ENCODE measurements around the gene STK17B. TPM values are rescaled to one million over a fixed set of nuclear protein-coding genes. Genes with fewer than 3 reads are reported as not detected.

Gene STK17B
- total RNA-seq, 4 donors from 2014 or later: 7.2 to 28.2 (median 26.8) TPM

- H3K27me3 ChIP-seq: no peaks in the 10 kb centered on the region
- H3K4me1 ChIP-seq: no peaks in the 10 kb centered on the region
- no peak overlapping the region for H3K27ac ChIP-seq
- DNase-seq: no peak
- no peaks in the 10 kb centered on the region for H3K36me3 ChIP-seq
- no peak overlapping the region for H3K4me3 ChIP-seq
- H3K9me3 ChIP-seq: no peaks in the 10 kb centered on the region
- TF ChIP-seq CTCF (IDR thresholded peaks at IDR 0.05): no peak
- no peak for TF ChIP-seq POLR2A (IDR thresholded peaks at IDR 0.05)
- intact Hi-C loops (cut with DNase I; ENCODE audit: low total_unique reads): no loop called here
Measured at GRCh38 chr2:196105951-196106350, 65.4 kb downstream of the STK17B start.

- intact Hi-C loops (cut with DNase I; ENCODE audit: low total_unique reads): no loop called here
- Histone ChIP-seq H3K27me3 (no peaks in the 10 kb centered on the region), H3K27ac (no peak overlapping the region), H3K4me1 (no peaks in the 10 kb centered on the region), H3K9me3 (no peaks in the 10 kb centered on the region), H3K36me3 (no peaks in the 10 kb centered on the region), H3K4me3 (no peak overlapping the region)
- TF ChIP-seq CTCF (IDR thresholded peaks at IDR 0.05) (no peak), POLR2A (IDR thresholded peaks at IDR 0.05) (no peak)
- DNase-seq: no peak
Measured at GRCh38 chr2:196104066-196104465, 67.3 kb downstream of the STK17B start.

GRCh38 chr2:196103626-196104025 lies 67.8 kb downstream of the STK17B start:
- Histone ChIP-seq H3K4me3 (no peak overlapping the region), H3K4me1 (no peaks in the 10 kb centered on the region), H3K27ac (no peak overlapping the region), H3K36me3 (no peaks in the 10 kb centered on the region), H3K9me3 (no peaks in the 10 kb centered on the region), H3K27me3 (no peaks in the 10 kb centered on the region)
- TF ChIP-seq CTCF (IDR thresholded peaks at IDR 0.05) (no peak), POLR2A (IDR thresholded peaks at IDR 0.05) (no peak)
- intact Hi-C loops (cut with DNase I; ENCODE audit: low total_unique reads): no loop called here
- no peak for DNase-seq

- H3K27me3 ChIP-seq: no peaks in the 10 kb centered on the region
- H3K9me3 ChIP-seq: no peaks in the 10 kb centered on the region
- H3K27ac ChIP-seq: peak overlapping the region in 1 of 2 donors; percentile 44
- DNase-seq: peak in 1 of 2 donors; percentile 29
- intact Hi-C loops (cut with DNase I; ENCODE audit: low total_unique reads): no loop called here
- H3K4me3 ChIP-seq: no peak overlapping the region
- TF ChIP-seq POLR2A (IDR thresholded peaks at IDR 0.05): no peak
- TF ChIP-seq CTCF (IDR thresholded peaks at IDR 0.05): no peak
- H3K4me1 ChIP-seq: no peaks in the 10 kb centered on the region
- no peaks in the 10 kb centered on the region for H3K36me3 ChIP-seq
Measured at GRCh38 chr2:196101325-196101991, 69.9 kb downstream of the STK17B start.

- intact Hi-C loops (cut with DNase I; ENCODE audit: low total_unique reads): no loop called here
- H3K4me3 ChIP-seq: no peak overlapping the region
Measured at GRCh38 chr2:196099916-196100315, 71.5 kb downstream of the STK17B start.

More at GRCh38 chr2:196099916-196100315, 71.5 kb downstream of the STK17B start:
- no peaks in the 10 kb centered on the region for H3K4me1 ChIP-seq
- no peak for DNase-seq
- no peaks in the 10 kb centered on the region for H3K27me3 ChIP-seq
- H3K27ac ChIP-seq: no peak overlapping the region
- no peaks in the 10 kb centered on the region for H3K36me3 ChIP-seq
- H3K9me3 ChIP-seq: no peaks in the 10 kb centered on the region
- TF ChIP-seq POLR2A (IDR thresholded peaks at IDR 0.05) (no peak), CTCF (IDR thresholded peaks at IDR 0.05) (no peak)

Measured in uterus (tissue), 4 donors.